ENCODE measurements around the gene NOP14.
"Not testable (repeated sequence)": the region's sequence is repeated elsewhere in the genome, so short reads cannot be mapped to it uniquely, and the experiment has no call there.

- TF ChIP-seq CTCF, POLR2A (IDR thresholded peaks at IDR 0.05): not testable (repeated sequence)
Observed at GRCh38 chr4:2918714-2919113, 44.5 kb downstream of the NOP14 start.
